Coronary artery (tissue), 2 donors: Measurements from ENCODE around the gene PTPRN.
A peak's percentile ranks its signal among the peaks of the same experiment; 100 is the strongest.

ENCODE experiments used
- DNase-seq: peaks from one replicate; pipeline ENCODE4 v3.0.0-alpha.2; 2017; ENCODE audit warnings: low spot score
- H3K27ac ChIP-seq, 2 donors: fragments of 200-600 bp; sonication (generic); one replicate each; pipeline ENCODE4 v1.5.1; 2016 to 2019
- H3K4me3 ChIP-seq: fragments of 200-600 bp; sonication (generic); 2 replicates; pipeline ENCODE4 v1.5.1; 2016; ENCODE audit warnings: mild to moderate bottlenecking, moderate library complexity
- CTCF ChIP-seq: fragments of 200-600 bp; sonication (generic); IDR thresholded peaks from one replicate; pipeline ENCODE4 v1.5.1; 2019; ENCODE audit warnings: antibody characterized with exemption

Gene PTPRN

DNA sequence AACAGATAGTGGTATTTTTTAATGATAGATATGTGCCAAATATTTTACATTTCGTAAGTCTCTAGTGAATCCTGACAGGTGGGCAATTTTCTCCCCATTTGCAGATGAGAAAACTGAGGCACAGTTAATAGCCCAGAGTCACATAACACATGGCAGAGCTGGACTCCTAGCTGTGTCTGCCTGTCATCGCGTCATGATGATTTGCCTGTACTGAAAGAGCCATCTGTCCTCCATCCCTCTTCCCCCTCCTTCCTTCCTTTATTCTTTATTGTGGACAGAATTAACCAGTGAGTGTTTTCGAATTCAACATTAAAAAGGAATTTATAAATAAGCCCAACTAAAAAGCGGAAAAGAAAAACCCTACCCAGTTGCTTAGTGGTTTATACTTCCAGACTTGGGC lies 26.8 kb downstream of the PTPRN start:
- no peak for TF ChIP-seq CTCF
- Histone ChIP-seq H3K4me3 (no peak overlapping the region), H3K27ac (no peak overlapping the region)
- no peak for DNase-seq

GRCh38 chr2:219281588-219281987 lies 27.6 kb downstream of the PTPRN start:
- peak overlapping the region in 1 of 2 donors; percentile 99 for H3K27ac ChIP-seq
- DNase-seq = no peak
- no peak for TF ChIP-seq CTCF
- no peak overlapping the region for H3K4me3 ChIP-seq

DNA sequence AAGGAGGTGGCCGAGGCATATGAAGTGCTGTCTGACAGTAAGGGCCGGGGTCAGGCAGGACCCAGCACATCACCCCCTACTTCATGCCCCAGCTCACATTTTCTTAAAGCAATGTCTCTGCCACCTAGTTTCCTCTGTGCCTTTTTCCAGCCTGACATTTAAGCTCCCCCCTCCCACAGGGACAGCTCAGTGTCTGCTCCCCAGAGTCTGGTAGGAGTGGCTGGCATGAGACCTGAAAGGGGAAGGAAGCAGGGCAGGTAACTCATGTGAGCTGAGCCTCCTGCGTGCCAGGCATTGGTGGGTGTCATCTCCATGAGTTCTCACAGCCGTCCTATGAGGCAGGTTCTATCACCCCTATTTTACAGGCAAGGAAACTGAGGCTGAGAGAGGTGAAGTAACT lies 28.6 kb downstream of the PTPRN start:
- no peak for TF ChIP-seq CTCF
- Histone ChIP-seq H3K27ac (peak overlapping the region; percentile 99), H3K4me3 (peak overlapping the region; percentile 93)
- no peak for DNase-seq

DNA sequence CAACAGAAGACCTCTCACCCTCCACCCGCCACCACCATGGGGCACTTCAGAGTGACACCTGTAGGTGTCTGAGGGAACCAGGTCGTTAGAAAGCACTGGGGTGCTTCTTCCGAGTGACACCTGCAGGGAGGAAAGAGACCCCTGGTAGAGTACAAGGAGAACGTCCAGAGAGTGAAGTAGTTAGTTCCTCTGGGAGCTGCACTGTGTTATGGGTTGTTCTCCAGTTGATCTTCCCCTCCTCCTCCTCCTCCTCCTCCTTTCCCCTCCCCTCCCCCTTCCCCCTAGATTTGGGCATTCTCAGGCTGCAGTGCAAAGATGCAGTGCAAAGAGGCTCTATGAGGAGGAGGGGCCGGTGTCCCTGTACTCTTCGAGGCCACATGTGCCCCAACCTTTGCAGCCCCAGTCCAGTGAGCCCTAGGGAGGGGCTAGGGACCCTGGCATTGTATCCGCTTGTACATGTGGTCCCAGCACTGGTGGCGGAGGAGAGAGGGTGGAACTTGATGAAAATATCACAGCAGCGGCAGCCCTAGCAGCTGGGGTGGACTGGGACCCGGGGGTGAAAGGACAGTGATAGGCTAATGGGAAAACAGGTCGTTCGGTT lies 29.2 kb downstream of the PTPRN start:
- no peak for TF ChIP-seq CTCF
- peak overlapping the region; percentile 99 for H3K27ac ChIP-seq
- H3K4me3 ChIP-seq = peak overlapping the region; percentile 93
- no peak for DNase-seq

DNA sequence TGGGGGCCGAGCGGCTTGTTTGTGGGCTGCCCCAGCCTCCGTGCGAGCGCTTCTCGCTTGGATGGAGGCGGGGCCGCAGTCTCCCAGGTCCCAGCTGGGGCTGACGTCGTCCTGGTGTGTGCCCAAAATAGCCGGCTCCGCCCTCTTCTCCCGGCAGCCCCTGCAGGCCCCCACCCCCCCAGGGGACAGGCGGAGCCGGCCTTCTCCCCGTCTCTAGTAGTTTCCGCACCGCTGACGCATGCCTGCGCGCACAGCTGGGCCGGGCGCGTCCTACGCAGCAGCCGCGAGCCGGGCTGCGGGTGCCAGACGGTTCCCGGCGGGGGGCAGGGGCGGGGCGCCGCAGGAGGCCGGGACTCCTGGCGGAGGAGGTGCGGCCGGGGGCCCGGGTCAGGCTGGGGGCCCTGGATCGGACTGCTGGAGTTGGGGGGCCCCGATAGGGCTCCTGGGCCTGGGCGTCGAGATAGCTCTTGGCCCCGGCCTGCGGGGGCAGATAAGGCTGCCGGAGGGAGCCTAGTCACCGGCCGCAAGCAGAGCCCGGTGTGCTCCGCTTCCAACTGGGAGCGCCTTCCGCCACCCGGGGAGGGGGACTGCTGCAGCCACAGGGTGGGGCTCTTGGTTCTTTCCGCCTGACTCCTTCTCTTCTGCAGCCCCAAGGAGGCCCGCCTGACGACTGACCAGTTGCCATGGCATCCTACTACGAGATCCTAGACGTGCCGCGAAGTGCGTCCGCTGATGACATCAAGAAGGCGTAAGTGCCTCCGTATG lies 29.9 kb downstream of the PTPRN start, which contains the start of gene DNAJB2:
Gene DNAJB2, plus strand, starts transcription at position 216 of the 765 bp plus-strand sequence. Its CDS starts 468 bp downstream, at position 684.
- DNase-seq = peak; percentile 99
- Histone ChIP-seq H3K27ac (peak within 1 kb of the TSS; percentile 99), H3K4me3 (peak within 1 kb of the TSS; percentile 93)
- no peak for TF ChIP-seq CTCF

GRCh38 chr2:219278655-219279150 lies 30.5 kb downstream of the PTPRN start:
- TF ChIP-seq CTCF = no peak
- peak overlapping the region; percentile 99 for H3K27ac ChIP-seq
- peak overlapping the region; percentile 93 for H3K4me3 ChIP-seq
- DNase-seq = no peak
